WERI-Rb-1 (cell line): Measurements from ENCODE around the gene MEI4.

Experiments used
- DNase-seq: peaks from one replicate; pipeline ENCODE4 v3.0.0-alpha.2; 2020
- H3K27ac ChIP-seq: fragments of 250-450 bp; sonication (Bioruptor Pico); 2 replicates; pipeline ENCODE4 v1.5.1; 2020; ENCODE audit warnings: mild to moderate bottlenecking, moderate library complexity
- H3K27me3 ChIP-seq: fragments of 250-450 bp; sonication (Bioruptor Pico); 2 replicates; pipeline ENCODE4 v1.5.1; 2021; ENCODE audit warnings: mild to moderate bottlenecking, low read depth, moderate library complexity; ENCODE audit not compliant: insufficient read depth, severe bottlenecking
- H3K36me3 ChIP-seq: fragments of 250-450 bp; sonication (Bioruptor Pico); 2 replicates; pipeline ENCODE4 v1.5.1; 2020; ENCODE audit warnings: mild to moderate bottlenecking, moderate library complexity
- H3K4me3 ChIP-seq: 2 replicates; pipeline ENCODE4 v1.5.1; 2011; ENCODE audit warnings: low read depth, mild to moderate bottlenecking, control low read depth, low read length
- H3K9me3 ChIP-seq: fragments of 250-450 bp; sonication (Bioruptor Pico); 2 replicates; pipeline ENCODE4 v1.5.1; 2021; ENCODE audit warnings: mild to moderate bottlenecking, moderate library complexity; ENCODE audit not compliant: severe bottlenecking
- CTCF ChIP-seq: IDR thresholded peaks from 2 replicates; pipeline ENCODE4 v1.5.1; 2011; ENCODE audit warnings: low read depth, mild to moderate bottlenecking, control low read depth, inconsistent platforms, low read length

MEI4 gene

GRCh38 chr6:77666340-77666739, 13.5 kb downstream of the MEI4 start:
- H3K9me3 ChIP-seq: no peaks in the 10 kb centered on the region
- TF ChIP-seq CTCF: no peak
- no peak for DNase-seq

GRCh38 chr6:77666846-77667245, 14.0 kb downstream of the MEI4 start:
- Histone ChIP-seq H3K9me3 (no peaks in the 10 kb centered on the region), H3K36me3 (no peaks in the 10 kb centered on the region), H3K27me3 (no peaks in the 10 kb centered on the region), H3K27ac (no peak overlapping the region), H3K4me3 (no peak overlapping the region)
- TF ChIP-seq CTCF: no peak
- DNase-seq: no peak

More at GRCh38 chr6:77666340-77666739, 13.5 kb downstream of the MEI4 start:
- Histone ChIP-seq H3K27ac (no peak overlapping the region), H3K4me3 (no peak overlapping the region), H3K36me3 (no peaks in the 10 kb centered on the region), H3K27me3 (no peaks in the 10 kb centered on the region)

GRCh38 chr6:77669913-77670312, 17.1 kb downstream of the MEI4 start:
- no peak for DNase-seq
- H3K4me3 ChIP-seq: no peak overlapping the region
- H3K27ac ChIP-seq: no peak overlapping the region
- no peak for TF ChIP-seq CTCF
- no peaks in the 10 kb centered on the region for H3K9me3 ChIP-seq
- no peaks in the 10 kb centered on the region for H3K36me3 ChIP-seq
- H3K27me3 ChIP-seq: no peaks in the 10 kb centered on the region

GRCh38 chr6:77674211-77674610, 21.4 kb downstream of the MEI4 start:
- no peak overlapping the region for H3K27ac ChIP-seq
- H3K9me3 ChIP-seq: no peaks in the 10 kb centered on the region
- DNase-seq: no peak
- no peaks in the 10 kb centered on the region for H3K27me3 ChIP-seq
- no peaks in the 10 kb centered on the region for H3K36me3 ChIP-seq
- TF ChIP-seq CTCF: no peak
- H3K4me3 ChIP-seq: no peak overlapping the region

GRCh38 chr6:77678048-77678447, 25.2 kb downstream of the MEI4 start:
- no peaks in the 10 kb centered on the region for H3K27me3 ChIP-seq
- no peaks in the 10 kb centered on the region for H3K36me3 ChIP-seq
- no peak overlapping the region for H3K27ac ChIP-seq
- DNase-seq: no peak
- no peak for TF ChIP-seq CTCF
- no peaks in the 10 kb centered on the region for H3K9me3 ChIP-seq
- H3K4me3 ChIP-seq: no peak overlapping the region

GRCh38 chr6:77683515-77683914, 30.7 kb downstream of the MEI4 start:
- Histone ChIP-seq H3K9me3 (no peaks in the 10 kb centered on the region), H3K4me3 (no peak overlapping the region), H3K27me3 (no peaks in the 10 kb centered on the region), H3K36me3 (no peaks in the 10 kb centered on the region), H3K27ac (no peak overlapping the region)
- TF ChIP-seq CTCF: no peak
- no peak for DNase-seq
